GM19463 (cell line): ENCODE data around the gene RCAN2.
"Not testable (repeated sequence)": the region's sequence is repeated elsewhere in the genome, so short reads cannot be mapped to it uniquely, and the experiment has no call there.

Experiments used
- ATAC-seq: cut with Tn5 transposase; IDR thresholded peaks from one replicate; pipeline ENCODE4 v1.9.1; 2021; ENCODE audit warnings: mild to moderate bottlenecking, moderate library complexity; ENCODE audit not compliant: unreplicated experiment

The RCAN2 gene

GRCh38 chr6:46340246-46340645 is 151.0 kb downstream of the RCAN2 start:
- ATAC-seq: no peak

GRCh38 chr6:46338131-46338530 is 153.1 kb downstream of the RCAN2 start:
- ATAC-seq: peak; percentile 78

DNA sequence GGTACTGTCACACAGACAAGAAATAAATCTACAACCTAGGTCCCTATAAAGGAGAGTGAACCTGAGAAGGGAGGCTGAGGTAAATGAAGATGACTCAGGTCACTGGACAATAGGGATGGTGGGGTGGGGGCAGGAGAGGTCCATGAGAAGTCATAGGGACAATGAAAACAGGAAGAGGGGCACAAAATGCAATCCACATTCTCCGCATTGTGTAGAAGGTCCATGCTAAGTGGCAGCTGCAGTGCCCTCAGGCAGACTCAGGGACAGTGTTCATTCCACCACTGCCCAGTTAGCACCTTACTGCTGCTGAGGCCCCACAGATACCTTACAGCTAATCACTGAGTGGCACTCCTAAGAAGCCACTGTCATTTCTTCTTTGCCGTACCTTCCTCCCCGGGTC is 156.8 kb downstream of the RCAN2 start:
- ATAC-seq: no peak

- no peak for ATAC-seq
Measured at GRCh38 chr6:46333481-46333880, 157.8 kb downstream of the RCAN2 start.

- ATAC-seq: not testable (repeated sequence)
Measured at GRCh38 chr6:46332448-46332847, 158.8 kb downstream of the RCAN2 start.

DNA sequence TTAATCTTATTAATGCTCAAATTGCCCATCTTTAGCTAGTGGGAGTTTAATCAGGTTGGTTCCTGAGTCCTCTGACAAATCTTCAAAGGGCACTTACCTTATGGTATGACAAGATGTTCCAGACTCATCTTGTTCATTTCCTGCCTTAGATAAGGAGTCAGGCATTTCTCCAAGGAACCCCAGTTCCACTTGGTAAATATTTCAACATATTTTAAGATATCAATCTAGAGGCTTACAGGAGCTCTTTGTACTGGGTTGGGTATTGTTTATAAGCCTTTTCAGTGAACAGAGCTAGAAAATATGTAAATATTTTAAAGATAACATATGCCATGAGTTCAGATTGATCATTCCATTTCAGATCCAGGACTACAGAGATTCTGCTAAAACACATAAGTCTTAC is 159.8 kb downstream of the RCAN2 start:
- no peak for ATAC-seq

DNA sequence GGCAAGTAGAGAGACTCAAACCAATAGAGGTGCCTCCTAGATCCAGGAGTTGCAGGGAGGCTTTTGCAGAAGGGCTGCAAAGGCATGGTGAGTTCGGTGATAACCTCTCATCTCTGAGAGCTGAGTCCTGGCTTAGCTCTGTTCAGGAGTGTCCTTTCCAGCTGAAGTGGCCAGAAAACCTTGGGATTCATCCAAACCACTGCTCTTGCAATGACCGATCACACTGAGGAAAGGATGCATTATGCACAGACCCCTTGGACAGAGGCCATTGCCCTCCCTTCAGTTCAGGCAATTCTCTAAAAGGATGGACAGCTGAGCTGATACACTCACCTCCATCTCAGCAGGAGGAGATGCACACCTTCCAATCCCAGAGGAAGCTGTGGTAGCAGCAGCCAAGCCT is 161.7 kb downstream of the RCAN2 start:
- no peak for ATAC-seq

DNA sequence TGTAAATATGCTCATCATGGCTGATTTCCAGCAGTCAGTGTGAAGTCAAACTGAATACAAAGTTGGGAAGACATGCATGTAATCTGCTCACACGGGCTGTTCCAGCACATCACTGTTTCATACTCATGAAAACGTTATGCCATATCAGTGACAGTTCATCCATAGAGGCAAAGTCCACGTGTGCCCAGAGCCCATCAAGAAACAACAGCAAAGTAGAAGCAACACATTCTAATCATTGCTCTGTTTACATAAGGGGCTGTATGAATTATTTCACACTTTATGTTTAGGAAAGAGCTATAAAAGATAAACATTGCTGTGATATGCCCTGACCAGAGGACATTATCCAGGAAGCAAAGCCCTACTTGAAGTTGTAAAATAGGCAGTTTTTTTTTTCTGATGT is 163.5 kb downstream of the RCAN2 start:
- no peak for ATAC-seq

GRCh38 chr6:46325561-46326530 is 165.4 kb downstream of the RCAN2 start:
- ATAC-seq: no peak

- no peak for ATAC-seq
Measured at GRCh38 chr6:46324706-46325105, 166.5 kb downstream of the RCAN2 start.

- no peak for ATAC-seq
Measured at GRCh38 chr6:46323966-46324622, 167.2 kb downstream of the RCAN2 start.

GRCh38 chr6:46323312-46323965 is 167.8 kb downstream of the RCAN2 start:
- no peak for ATAC-seq

DNA sequence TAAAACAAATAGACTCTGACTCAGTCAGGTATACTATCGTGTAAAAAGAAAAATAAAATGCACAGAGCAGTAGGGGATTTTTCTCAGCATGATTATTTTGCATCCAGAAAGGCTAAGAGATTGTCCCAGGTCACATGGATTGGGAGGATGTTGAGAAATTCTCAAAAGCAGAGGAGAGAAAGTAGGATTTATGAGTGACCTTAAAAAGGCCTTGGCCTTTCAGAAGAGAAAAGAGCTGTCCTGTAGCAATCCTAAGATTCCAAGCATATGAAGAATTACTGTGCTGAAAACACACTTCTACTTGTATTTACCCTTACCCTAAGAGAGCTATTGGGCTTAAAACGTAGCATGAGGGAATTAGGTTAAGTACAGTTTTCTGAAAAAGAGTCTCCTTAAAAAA is 170.7 kb downstream of the RCAN2 start:
- no peak for ATAC-seq

DNA sequence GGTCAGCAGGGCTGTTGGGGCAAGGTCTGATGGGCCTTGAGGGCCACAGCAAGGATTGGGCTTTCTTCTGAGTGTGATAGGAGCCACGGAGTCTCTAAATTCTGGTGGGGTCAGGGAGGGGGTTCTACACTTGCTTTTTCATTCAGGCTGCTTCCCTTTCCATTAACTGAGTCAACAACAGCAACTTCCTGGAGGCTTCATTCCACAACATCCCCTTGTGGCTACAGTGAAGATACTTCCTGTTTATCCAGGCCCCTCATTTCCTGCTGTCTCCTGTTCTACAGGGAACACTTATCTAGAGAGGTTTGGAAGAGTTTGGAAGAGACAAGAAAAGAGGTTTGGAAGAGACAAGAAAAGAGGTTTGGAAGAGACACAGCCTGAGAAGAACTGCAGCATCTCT is 175.7 kb downstream of the RCAN2 start:
- no peak for ATAC-seq

DNA sequence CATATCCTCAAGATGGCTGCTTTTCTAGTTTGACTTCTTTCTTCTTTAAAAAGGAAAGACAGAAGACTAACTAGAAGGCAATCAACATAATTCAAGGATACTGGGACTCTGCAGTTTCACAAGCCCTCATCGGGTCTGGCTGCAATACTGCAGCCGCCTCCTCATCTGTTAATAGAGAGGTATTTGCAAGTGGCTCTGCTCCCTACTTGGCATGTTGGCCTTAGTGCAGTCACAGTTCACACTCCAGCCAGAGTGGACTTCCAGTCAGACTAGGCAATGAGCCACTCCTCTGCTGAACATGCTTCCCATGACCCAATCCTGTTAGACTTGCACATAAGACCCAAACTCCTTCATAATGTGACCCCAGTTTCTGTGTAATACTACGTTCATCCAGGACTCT is 178.6 kb downstream of the RCAN2 start:
- ATAC-seq: no peak

GRCh38 chr6:46310196-46310595 is 181.1 kb downstream of the RCAN2 start:
- ATAC-seq: no peak

- no peak for ATAC-seq
Measured at GRCh38 chr6:46306431-46306830, 184.8 kb downstream of the RCAN2 start.

GRCh38 chr6:46305833-46306232 is 185.4 kb downstream of the RCAN2 start:
- no peak for ATAC-seq

GRCh38 chr6:46305236-46305635 is 186.0 kb downstream of the RCAN2 start:
- ATAC-seq: no peak

- ATAC-seq: no peak
Measured at GRCh38 chr6:46302816-46303215, 188.4 kb downstream of the RCAN2 start.

DNA sequence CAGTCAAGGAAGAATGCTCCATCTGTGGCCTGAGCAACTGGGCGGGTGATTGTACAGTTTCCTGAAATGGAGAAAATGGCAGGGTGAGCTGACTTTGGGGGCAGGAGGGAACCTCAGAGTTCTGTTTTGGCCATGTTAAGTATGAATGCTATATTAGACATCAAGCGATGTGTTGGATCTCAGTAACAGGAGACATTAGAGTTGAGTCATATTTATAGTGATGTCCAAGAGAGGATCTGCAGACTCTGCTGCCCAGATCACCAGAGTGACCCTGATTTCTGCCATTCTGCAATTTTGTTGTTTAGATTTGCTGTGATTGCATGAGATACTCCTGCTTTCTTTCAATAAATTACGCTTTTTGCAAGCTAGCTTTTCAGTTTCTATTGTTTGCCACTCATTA is 189.1 kb downstream of the RCAN2 start:
- no peak for ATAC-seq

DNA sequence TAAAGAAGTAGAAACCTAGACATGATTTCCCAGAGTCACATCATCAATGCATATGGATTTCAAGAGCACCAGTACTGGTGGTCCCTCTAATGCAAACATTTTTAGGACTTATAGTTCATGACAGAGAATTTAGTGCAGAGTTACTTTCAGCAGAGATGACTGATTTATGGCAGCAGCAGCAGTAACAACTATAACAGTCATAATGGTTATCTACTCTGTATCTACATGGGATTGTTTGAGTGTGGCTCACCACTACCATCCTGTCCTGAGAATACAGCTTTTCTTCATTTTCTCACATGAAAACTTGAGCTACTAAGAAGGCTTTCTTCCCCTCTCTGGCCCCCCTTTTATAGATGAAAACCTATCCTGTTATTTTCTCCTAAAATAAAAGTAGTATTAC is 192.0 kb downstream of the RCAN2 start:
- ATAC-seq: no peak
